22Rv1 (cell line): ENCODE results near the gene PRTN3.

ENCODE experiments used
- H3K27ac ChIP-seq: fragments of 450-650 bp; 2 replicates; pipeline ENCODE4 v1.5.1; 2017
- CTCF ChIP-seq: fragments of 450-650 bp; IDR thresholded peaks from 2 replicates; pipeline ENCODE4 v1.5.1; 2017; ENCODE audit warnings: mild to moderate bottlenecking
- ZFX ChIP-seq: fragments of 450-650 bp; IDR thresholded peaks from 2 replicates; pipeline ENCODE4 v1.6.1; 2017; ENCODE audit warnings: antibody characterized with exemption, borderline replicate concordance

The PRTN3 gene

GRCh38 chr19:810077-810855 is 30.5 kb upstream of the PRTN3 start:
- TF ChIP-seq ZFX (no peak), CTCF (no peak)
- no peak overlapping the region for H3K27ac ChIP-seq

GRCh38 chr19:810883-811489 is 29.8 kb upstream of the PRTN3 start:
- no peak overlapping the region for H3K27ac ChIP-seq
- TF ChIP-seq CTCF: no peak
- TF ChIP-seq ZFX: no peak

GRCh38 chr19:811506-812048 is 29.2 kb upstream of the PRTN3 start:
- TF ChIP-seq ZFX: no peak
- TF ChIP-seq CTCF: no peak
- no peak overlapping the region for H3K27ac ChIP-seq

GRCh38 chr19:812049-812746 is 28.6 kb upstream of the PRTN3 start:
- H3K27ac ChIP-seq: no peak overlapping the region

GRCh38 chr19:812747-813218 is 28.0 kb upstream of the PRTN3 start:
- TF ChIP-seq ZFX: no peak
- no peak for TF ChIP-seq CTCF
- no peak overlapping the region for H3K27ac ChIP-seq

More at GRCh38 chr19:812049-812746, 28.6 kb upstream of the PRTN3 start:
- TF ChIP-seq CTCF: no peak
- TF ChIP-seq ZFX: no peak

- no peak overlapping the region for H3K27ac ChIP-seq
- TF ChIP-seq CTCF (no peak), ZFX (no peak)
Measured at GRCh38 chr19:813219-814151, 27.3 kb upstream of the PRTN3 start.
